Nephron progenitor cell (in vitro differentiated cells): ENCODE measurements around the gene ST6GALNAC3.

Experiments used
- DNase-seq: peaks from one replicate; pipeline ENCODE4 v3.0.0; 2021
- H3K27ac Mint-ChIP-seq: 2 replicates; pipeline ENCODE4 v1.8.0; 2021; ENCODE audit warnings: mild to moderate bottlenecking, moderate library complexity, mixed read lengths
- H3K27me3 Mint-ChIP-seq: 2 replicates; pipeline ENCODE4 v1.8.0; 2021; ENCODE audit warnings: mild to moderate bottlenecking, low read depth, mixed read lengths; ENCODE audit not compliant: poor library complexity
- H3K36me3 Mint-ChIP-seq: 2 replicates; pipeline ENCODE4 v1.8.0; 2021; ENCODE audit warnings: low read depth, mixed read lengths
- H3K4me1 Mint-ChIP-seq: 2 replicates; pipeline ENCODE4 v1.8.0; 2021; ENCODE audit warnings: mixed read lengths
- H3K4me3 Mint-ChIP-seq: 2 replicates; pipeline ENCODE4 v1.8.0; 2021; ENCODE audit warnings: mild to moderate bottlenecking, moderate library complexity, mixed read lengths
- H3K9me3 Mint-ChIP-seq: 2 replicates; pipeline ENCODE4 v1.8.0; 2021; ENCODE audit warnings: mild to moderate bottlenecking, moderate library complexity, mixed read lengths
- CTCF ChIP-seq: fragments of 200-600 bp; sonication (generic); IDR thresholded peaks from 2 replicates; pipeline ENCODE4 v1.5.0; 2021; ENCODE audit warnings: antibody characterized with exemption

The ST6GALNAC3 gene

GRCh38 chr1:76065270-76065669, 9.3 kb upstream of the ST6GALNAC3 start:
- Mint-ChIP-seq H3K9me3 (no peaks in the 10 kb centered on the region), H3K27ac (no peak overlapping the region), H3K4me3 (no peak overlapping the region), H3K36me3 (no peaks in the 10 kb centered on the region), H3K4me1 (peaks cover 14% of the 10 kb centered on the region), H3K27me3 (no peaks in the 10 kb centered on the region)
- TF ChIP-seq CTCF = no peak
- DNase-seq = no peak

GRCh38 chr1:76066394-76066793, 8.2 kb upstream of the ST6GALNAC3 start:
- no peaks in the 10 kb centered on the region for H3K27me3 Mint-ChIP-seq
- DNase-seq = no peak
- no peak overlapping the region for H3K27ac Mint-ChIP-seq
- peaks cover 14% of the 10 kb centered on the region for H3K4me1 Mint-ChIP-seq
- no peaks in the 10 kb centered on the region for H3K9me3 Mint-ChIP-seq
- H3K36me3 Mint-ChIP-seq = no peaks in the 10 kb centered on the region
- no peak for TF ChIP-seq CTCF
- no peak overlapping the region for H3K4me3 Mint-ChIP-seq

- H3K27ac Mint-ChIP-seq = no peak overlapping the region
- no peaks in the 10 kb centered on the region for H3K27me3 Mint-ChIP-seq
- no peak overlapping the region for H3K4me3 Mint-ChIP-seq
- no peaks in the 10 kb centered on the region for H3K36me3 Mint-ChIP-seq
- peaks cover 20% of the 10 kb centered on the region for H3K4me1 Mint-ChIP-seq
- no peak for DNase-seq
- no peaks in the 10 kb centered on the region for H3K9me3 Mint-ChIP-seq
- no peak for TF ChIP-seq CTCF
Measured at GRCh38 chr1:76068542-76068941, 6.0 kb upstream of the ST6GALNAC3 start.

- no peak overlapping the region for H3K4me3 Mint-ChIP-seq
- no peaks in the 10 kb centered on the region for H3K27me3 Mint-ChIP-seq
- no peak for DNase-seq
- TF ChIP-seq CTCF = no peak
- H3K27ac Mint-ChIP-seq = no peak overlapping the region
- no peaks in the 10 kb centered on the region for H3K9me3 Mint-ChIP-seq
- H3K4me1 Mint-ChIP-seq = peaks cover 20% of the 10 kb centered on the region
- no peaks in the 10 kb centered on the region for H3K36me3 Mint-ChIP-seq
Measured at GRCh38 chr1:76068953-76069561, 5.5 kb upstream of the ST6GALNAC3 start.

GRCh38 chr1:76070538-76070937, 4.0 kb upstream of the ST6GALNAC3 start:
- TF ChIP-seq CTCF = no peak
- H3K9me3 Mint-ChIP-seq = no peaks in the 10 kb centered on the region
- no peaks in the 10 kb centered on the region for H3K36me3 Mint-ChIP-seq
- H3K27ac Mint-ChIP-seq = no peak overlapping the region
- DNase-seq = no peak
- H3K27me3 Mint-ChIP-seq = no peaks in the 10 kb centered on the region
- H3K4me1 Mint-ChIP-seq = peaks cover 32% of the 10 kb centered on the region
- H3K4me3 Mint-ChIP-seq = no peak overlapping the region

- Mint-ChIP-seq H3K9me3 (no peaks in the 10 kb centered on the region), H3K27ac (no peak overlapping the region), H3K36me3 (no peaks in the 10 kb centered on the region), H3K4me1 (peaks cover 54% of the 10 kb centered on the region), H3K27me3 (no peaks in the 10 kb centered on the region), H3K4me3 (peak overlapping the region; percentile 61)
- no peak for TF ChIP-seq CTCF
- no peak for DNase-seq
Measured at GRCh38 chr1:76073481-76073880, 1.1 kb upstream of the ST6GALNAC3 start.
